ENCODE results near the gene ASCL4. TPM values are rescaled to one million over a fixed set of nuclear protein-coding genes. Genes with fewer than 3 reads are reported as not detected.

ASCL4 gene
- total RNA-seq, 1 donor from 2014 or later = not detected

DNA sequence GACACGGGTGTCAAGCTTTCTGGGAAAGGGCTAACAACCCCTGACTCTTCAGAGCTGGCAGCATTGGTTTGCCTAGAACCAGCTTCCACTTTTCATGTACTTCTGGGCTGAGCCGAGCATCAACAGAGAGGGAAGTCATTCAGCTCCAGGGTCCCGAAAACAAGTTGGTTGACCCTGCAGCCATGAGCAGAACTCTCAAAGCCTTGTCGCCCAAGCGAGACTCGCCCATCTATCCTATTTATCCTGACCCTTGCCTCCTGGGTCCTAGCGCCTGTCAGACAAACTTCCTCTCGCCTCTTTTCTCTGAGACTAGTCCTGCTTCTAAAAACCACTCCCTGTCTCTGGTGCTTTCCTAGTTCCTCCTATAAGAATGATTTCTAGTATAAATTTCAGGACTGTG is 47.9 kb downstream of the ASCL4 start:
- intact Hi-C loops (cut with DNase I) = no loop called here
- H3K4me1 ChIP-seq = no peaks in the 10 kb centered on the region
- H3K9me3 ChIP-seq = peaks cover 9% of the 10 kb centered on the region
- ATAC-seq = no peak
- H3K27me3 ChIP-seq = no peaks in the 10 kb centered on the region
- DNase-seq = no peak
- H3K4me3 ChIP-seq = no peak overlapping the region
- H3K36me3 ChIP-seq = no peaks in the 10 kb centered on the region
- no peak overlapping the region for H3K27ac ChIP-seq
- TF ChIP-seq, protein P1, sequence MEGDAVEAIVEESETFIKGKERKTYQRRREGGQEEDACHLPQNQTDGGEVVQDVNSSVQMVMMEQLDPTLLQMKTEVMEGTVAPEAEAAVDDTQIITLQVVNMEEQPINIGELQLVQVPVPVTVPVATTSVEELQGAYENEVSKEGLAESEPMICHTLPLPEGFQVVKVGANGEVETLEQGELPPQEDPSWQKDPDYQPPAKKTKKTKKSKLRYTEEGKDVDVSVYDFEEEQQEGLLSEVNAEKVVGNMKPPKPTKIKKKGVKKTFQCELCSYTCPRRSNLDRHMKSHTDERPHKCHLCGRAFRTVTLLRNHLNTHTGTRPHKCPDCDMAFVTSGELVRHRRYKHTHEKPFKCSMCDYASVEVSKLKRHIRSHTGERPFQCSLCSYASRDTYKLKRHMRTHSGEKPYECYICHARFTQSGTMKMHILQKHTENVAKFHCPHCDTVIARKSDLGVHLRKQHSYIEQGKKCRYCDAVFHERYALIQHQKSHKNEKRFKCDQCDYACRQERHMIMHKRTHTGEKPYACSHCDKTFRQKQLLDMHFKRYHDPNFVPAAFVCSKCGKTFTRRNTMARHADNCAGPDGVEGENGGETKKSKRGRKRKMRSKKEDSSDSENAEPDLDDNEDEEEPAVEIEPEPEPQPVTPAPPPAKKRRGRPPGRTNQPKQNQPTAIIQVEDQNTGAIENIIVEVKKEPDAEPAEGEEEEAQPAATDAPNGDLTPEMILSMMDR (IDR thresholded peaks at IDR 0.05) = no peak

Other genes starting within 250 kb of the ASCL4 start
- gene PWP1, start 88.9 kb upstream of the ASCL4 start, total RNA-seq = 25.8 TPM
- gene PRDM4, start 13.6 kb upstream of the ASCL4 start, total RNA-seq = 25.9 TPM

All from upper lobe of right lung (tissue), 1 donor.